Epithelial cell of esophagus (primary cell): ENCODE results near the gene SCAF4.
"Not testable (repeated sequence)": the region's sequence is repeated elsewhere in the genome, so short reads cannot be mapped to it uniquely, and the experiment has no call there.

Source experiments
- DNase-seq: peaks from one replicate; pipeline ENCODE4 v3.0.0; 2010; ENCODE audit warnings: low read depth
- H3K4me3 ChIP-seq: 2 replicates; pipeline ENCODE4 v1.5.1; 2011; ENCODE audit warnings: mild to moderate bottlenecking, low read length, control low read depth
- TF ChIP-seq, protein P1 (sequence below): IDR thresholded peaks from 2 replicates; pipeline ENCODE4 v1.5.1; 2011; ENCODE audit warnings: low read depth, mild to moderate bottlenecking, low read length, control low read depth, inconsistent platforms; ENCODE audit not compliant: insufficient read depth; ENCODE audit errors: missing control alignments

Gene SCAF4

GRCh38 chr21:31667132-31667531, 64.8 kb downstream of the SCAF4 start:
- peak; percentile 47 for DNase-seq
- TF ChIP-seq, protein P1, sequence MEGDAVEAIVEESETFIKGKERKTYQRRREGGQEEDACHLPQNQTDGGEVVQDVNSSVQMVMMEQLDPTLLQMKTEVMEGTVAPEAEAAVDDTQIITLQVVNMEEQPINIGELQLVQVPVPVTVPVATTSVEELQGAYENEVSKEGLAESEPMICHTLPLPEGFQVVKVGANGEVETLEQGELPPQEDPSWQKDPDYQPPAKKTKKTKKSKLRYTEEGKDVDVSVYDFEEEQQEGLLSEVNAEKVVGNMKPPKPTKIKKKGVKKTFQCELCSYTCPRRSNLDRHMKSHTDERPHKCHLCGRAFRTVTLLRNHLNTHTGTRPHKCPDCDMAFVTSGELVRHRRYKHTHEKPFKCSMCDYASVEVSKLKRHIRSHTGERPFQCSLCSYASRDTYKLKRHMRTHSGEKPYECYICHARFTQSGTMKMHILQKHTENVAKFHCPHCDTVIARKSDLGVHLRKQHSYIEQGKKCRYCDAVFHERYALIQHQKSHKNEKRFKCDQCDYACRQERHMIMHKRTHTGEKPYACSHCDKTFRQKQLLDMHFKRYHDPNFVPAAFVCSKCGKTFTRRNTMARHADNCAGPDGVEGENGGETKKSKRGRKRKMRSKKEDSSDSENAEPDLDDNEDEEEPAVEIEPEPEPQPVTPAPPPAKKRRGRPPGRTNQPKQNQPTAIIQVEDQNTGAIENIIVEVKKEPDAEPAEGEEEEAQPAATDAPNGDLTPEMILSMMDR: no peak
- no peak overlapping the region for H3K4me3 ChIP-seq

DNA sequence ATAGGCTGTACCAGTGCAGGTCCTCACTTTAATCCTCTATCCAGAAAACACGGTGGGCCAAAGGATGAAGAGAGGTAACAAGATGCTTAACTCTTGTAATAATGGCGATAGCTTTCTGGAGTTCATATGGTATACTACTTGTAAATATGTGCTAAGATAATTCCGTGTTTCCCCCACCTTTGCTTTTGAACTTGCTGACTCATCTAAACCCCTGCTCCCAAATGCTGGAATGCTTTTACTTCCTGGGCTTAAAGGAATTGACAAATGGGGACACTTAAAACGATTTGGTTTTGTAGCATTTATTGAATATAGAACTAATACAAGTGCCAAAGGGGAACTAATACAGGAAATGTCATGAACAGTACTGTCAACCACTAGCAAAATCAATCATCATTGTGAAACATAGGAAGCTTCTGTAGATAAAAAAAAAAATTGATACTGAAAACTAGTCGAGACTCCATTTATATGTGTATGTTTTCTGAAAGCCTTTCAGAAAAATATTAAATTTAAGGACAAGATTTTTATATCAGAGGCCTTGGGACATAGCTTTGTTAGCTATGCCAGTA, 65.4 kb downstream of the SCAF4 start:
- TF ChIP-seq, protein P1: no peak
- H3K4me3 ChIP-seq: no peak overlapping the region
- no peak for DNase-seq

DNA sequence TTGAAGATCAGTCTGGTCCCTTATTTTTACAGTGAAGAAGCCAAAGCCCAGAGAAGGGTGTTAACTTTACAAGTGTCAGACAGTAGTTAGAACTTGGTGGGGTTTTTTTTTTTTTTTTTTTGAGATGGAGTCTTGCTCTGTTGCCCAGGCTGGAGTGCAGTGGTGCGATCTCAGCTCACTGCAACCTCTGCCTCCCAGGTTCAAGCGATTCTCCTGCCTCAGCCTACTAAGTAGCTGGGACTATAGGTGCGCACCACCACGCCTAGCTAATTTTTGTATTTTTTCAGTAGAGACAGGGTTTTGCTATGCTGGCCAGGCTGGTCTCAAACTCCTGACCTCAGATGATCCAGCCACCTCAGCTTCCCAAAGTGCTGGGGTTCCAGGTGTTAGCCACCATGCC, 66.0 kb downstream of the SCAF4 start:
- not testable (repeated sequence) for DNase-seq, H3K4me3 ChIP-seq

DNA sequence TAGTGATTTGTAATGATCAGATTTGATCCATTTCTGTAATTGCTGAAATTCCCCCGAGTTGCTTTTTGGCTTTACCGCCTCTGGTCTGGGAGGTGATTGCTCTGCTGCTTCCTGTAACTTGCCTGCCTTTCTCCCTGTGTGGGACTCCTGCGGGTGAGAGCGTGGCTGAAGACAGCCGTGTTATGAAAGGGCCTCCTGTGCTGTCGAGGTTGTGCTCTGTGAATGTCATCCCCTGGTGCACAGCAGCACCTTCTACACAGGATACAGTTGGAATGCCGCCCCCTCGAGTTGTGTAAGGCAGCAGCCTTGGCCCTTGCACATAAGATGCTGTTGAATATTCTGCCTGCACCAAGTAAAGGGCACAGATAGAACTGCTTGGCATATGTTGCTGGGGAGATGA, 66.5 kb downstream of the SCAF4 start:
- DNase-seq: peak; percentile 33
- no peak overlapping the region for H3K4me3 ChIP-seq
- TF ChIP-seq, protein P1: no peak

GRCh38 chr21:31663584-31664249, 68.2 kb downstream of the SCAF4 start:
- no peak for DNase-seq
- TF ChIP-seq, protein P1: no peak
- no peak overlapping the region for H3K4me3 ChIP-seq

- TF ChIP-seq, protein P1: no peak
- H3K4me3 ChIP-seq: peak overlapping the region; percentile 71
- DNase-seq: peak; percentile 5
Measured at GRCh38 chr21:31660591-31660990, 71.3 kb downstream of the SCAF4 start.

GRCh38 chr21:31660259-31660565, 71.7 kb downstream of the SCAF4 start:
- peak overlapping the region; percentile 71 for H3K4me3 ChIP-seq
- TF ChIP-seq, protein P1: no peak
- DNase-seq: no peak
